HCT116 (cell line): ENCODE measurements around the gene PCBP3. TPM values are rescaled to one million over a fixed set of nuclear protein-coding genes. Genes with fewer than 3 reads are reported as not detected.

Experiments
- ATAC-seq: fragments of 200-7000 bp; cut with Tn5 transposase; 2 replicates; pipeline ENCODE4 v1.9.1; 2020; ENCODE audit warnings: mild to moderate bottlenecking, moderate library complexity
- BruUV-seq: library from RNA; stranded (reverse); fragments of 400-500 nt; replicated peaks from 2 replicates; lab custom pipeline; 2021; lab: Mats Ljungman, UMichigan
- CTCF ChIA-PET: fragments of 300-600 bp; sonication (Branson Sonifier 250); formaldehyde crosslinking; loops from one replicate; lab custom pipeline; 2021; ENCODE audit warnings: antibody characterized with exemption; lab: Charles Lee
- POLR2A ChIA-PET: fragments of 300-600, 350-600 bp; sonication (Branson Sonifier 250); formaldehyde crosslinking; loops from one replicate; lab custom pipeline; 2021; ENCODE audit warnings: antibody characterized with exemption; lab: Charles Lee
- RAD21 ChIA-PET, 2 experiments: fragments of 300-600 bp; sonication (Branson Sonifier 250); formaldehyde crosslinking; loops; one replicate each; lab custom pipeline; 2023; ENCODE audit warnings: low total read pairs in 2 of 2; ENCODE audit not compliant: uncharacterized antibody in 2 of 2, unreplicated experiment in 2 of 2, low non-redundant PET in 1 of 2; lab: Charles Lee
- DNase-seq: peaks from one replicate; pipeline ENCODE4 v3.0.0-alpha.2; 2010; ENCODE audit warnings: low read depth, low spot score
- H2AFZ ChIP-seq: fragments of 200-600 bp; shearing (Covaris generic), sonication (generic); 2 replicates; pipeline ENCODE4 v1.6.1; 2017; ENCODE audit warnings: low read depth, mixed run types, mixed read lengths, antibody characterized with exemption, low read length; ENCODE audit not compliant: poor library complexity, severe bottlenecking
- H3K27ac ChIP-seq: 2 replicates; pipeline ENCODE4 v1.5.1; 2012; ENCODE audit warnings: low read depth, low read length
- H3K27me3 ChIP-seq: fragments of 200-600 bp; sonication (generic); 2 replicates; pipeline ENCODE4 v1.6.1; 2016; ENCODE audit warnings: mixed run types, low read length, mixed read lengths; ENCODE audit not compliant: insufficient read depth
- H3K36me3 ChIP-seq, 2 experiments: fragments of 200-500 bp in 1 of 2; fragments of 200-600 bp in 1 of 2; sonication (Bioruptor generic) in 1 of 2; sonication (generic) in 1 of 2; 2 replicates each; pipeline versions ENCODE4 v1.5.1 to v1.6.1; 2014 to 2016; ENCODE audit warnings: low read length in 2 of 2, inconsistent platforms in 1 of 2, mixed read lengths in 1 of 2, mixed run types in 1 of 2; ENCODE audit not compliant: insufficient read depth in 2 of 2, control insufficient read depth in 1 of 2
- H3K4me1 ChIP-seq, 2 experiments: fragments of 200-600 bp in 1 of 2; sonication (generic) in 1 of 2; 2 replicates each; pipeline versions ENCODE4 v1.5.1 to v1.6.1; 2012 to 2017; ENCODE audit warnings: low read length in 2 of 2, inconsistent platforms in 1 of 2, mild to moderate bottlenecking in 1 of 2, mixed read lengths in 1 of 2, mixed run types in 1 of 2, moderate library complexity in 1 of 2; ENCODE audit not compliant: insufficient read depth in 2 of 2, control insufficient read depth in 1 of 2
- H3K4me2 ChIP-seq: fragments of 200-600 bp; sonication (generic); 2 replicates; pipeline ENCODE4 v1.6.1; 2017; ENCODE audit warnings: mixed run types, low read length, mixed read lengths
- H3K4me3 ChIP-seq, 2 experiments: fragments of 200-600 bp in 1 of 2; sonication (generic) in 1 of 2; replicated peaks in 1 of 2; 2 replicates each; pipeline ENCODE4 v1.5.1; 2011 to 2016; ENCODE audit warnings: low read length in 2 of 2, control low read depth in 1 of 2, low read depth in 1 of 2, mild to moderate bottlenecking in 1 of 2, mixed read lengths in 1 of 2, mixed run types in 1 of 2
- H3K79me2 ChIP-seq: fragments of 200-600 bp; sonication (generic); 2 replicates; pipeline ENCODE4 v1.6.1; 2017; ENCODE audit warnings: mild to moderate bottlenecking, mixed run types, low read length, moderate library complexity, mixed read lengths; ENCODE audit not compliant: insufficient read depth
- H3K9ac ChIP-seq: fragments of 200-600 bp; sonication (generic); 2 replicates; pipeline ENCODE4 v1.6.1; 2016; ENCODE audit warnings: low read length, mixed read lengths
- H3K9me2 ChIP-seq: fragments of 200-600 bp; sonication (generic), shearing (Covaris generic); 2 replicates; pipeline ENCODE4 v1.6.1; 2017; ENCODE audit warnings: mixed run types, mild to moderate bottlenecking, moderate library complexity; ENCODE audit not compliant: insufficient read depth
- H3K9me3 ChIP-seq, 2 experiments: fragments of 200-500 bp in 1 of 2; fragments of 200-600 bp in 1 of 2; sonication (Bioruptor generic) in 1 of 2; sonication (generic) in 1 of 2; 2 replicates each; pipeline ENCODE4 v1.6.1; 2014 to 2017; ENCODE audit warnings: low read length in 2 of 2, mixed read lengths in 2 of 2, inconsistent platforms in 1 of 2, low read depth in 1 of 2, mild to moderate bottlenecking in 1 of 2, mixed run types in 1 of 2, moderate library complexity in 1 of 2; ENCODE audit not compliant: control insufficient read depth in 1 of 2, insufficient read depth in 1 of 2
- H4K20me1 ChIP-seq: fragments of 200-600 bp; sonication (generic), shearing (Covaris generic); 2 replicates; pipeline ENCODE4 v1.6.1; 2017; ENCODE audit warnings: mixed run types, mild to moderate bottlenecking, moderate library complexity; ENCODE audit not compliant: insufficient read depth
- ATF3 ChIP-seq: IDR thresholded peaks from 2 replicates; pipeline ENCODE4 v1.6.1; 2012
- EZH2phosphoT487 ChIP-seq: fragments of 200-600 bp; IDR thresholded peaks from 2 replicates; pipeline ENCODE4 v1.6.1; 2018; ENCODE audit warnings: antibody characterized with exemption, borderline replicate concordance
- FOSL1 ChIP-seq: IDR thresholded peaks from 2 replicates; pipeline ENCODE4 v1.6.1; 2012; ENCODE audit warnings: low read depth
- POLR2A ChIP-seq: IDR thresholded peaks from 2 replicates; pipeline ENCODE4 v1.7.0; 2011; ENCODE audit warnings: borderline replicate concordance; ENCODE audit not compliant: insufficient read depth, insufficient read length; ENCODE audit errors: extremely low read depth
- REST ChIP-seq: IDR thresholded peaks from 2 replicates; pipeline ENCODE4 v1.6.1; 2012; ENCODE audit warnings: low read depth
- SP1 ChIP-seq: IDR thresholded peaks from 2 replicates; pipeline ENCODE4 v1.6.1; 2012; ENCODE audit warnings: low read depth
- TCF7L2 ChIP-seq: IDR thresholded peaks from 2 replicates; pipeline ENCODE4 v1.7.0; 2011; ENCODE audit warnings: borderline replicate concordance, inconsistent platforms; ENCODE audit not compliant: insufficient read depth, insufficient read length; ENCODE audit errors: extremely low read depth
- ZBTB33 ChIP-seq: IDR thresholded peaks from 2 replicates; pipeline ENCODE4 v1.6.1; 2011; ENCODE audit warnings: mild to moderate bottlenecking, low read length, moderate library complexity; ENCODE audit not compliant: insufficient replicate concordance; ENCODE audit errors: extremely low read depth
- ZNF274 ChIP-seq: fragments of 200-500 bp; sonication (Bioruptor generic); IDR thresholded peaks from 2 replicates; pipeline ENCODE4 v1.6.1; 2014; ENCODE audit warnings: mild to moderate bottlenecking, low read depth, low read length, inconsistent platforms
- intact Hi-C: fragments of 100-400 bp; cut with micrococcal nuclease; formaldehyde crosslinking; loops from 2 replicates; pipeline ENCODE4 v1.10.0; 2022
- total RNA-seq: library from RNA; stranded (reverse); gene quantifications from one replicate; pipeline ENCODE4 v1.2.1, GENCODE V29; 2021; ENCODE audit not compliant: unreplicated experiment

The PCBP3 gene
- total RNA-seq, 1 experiment from 2014 or later, result 3.1 TPM

GRCh38 chr21:45959182-45959581 is 315.7 kb downstream of the PCBP3 start:
- TF ChIP-seq SP1 (no peak), ZBTB33 (no peak), ATF3 (no peak)
- H3K27ac ChIP-seq, result no peak overlapping the region
- intact Hi-C loops, result no loop called here
- CTCF ChIA-PET, result no interaction called here
- no peak for ATAC-seq
- H3K4me2 ChIP-seq, result no peak overlapping the region
- no peaks in the 10 kb centered on the region for H3K79me2 ChIP-seq
- POLR2A ChIA-PET, result no interaction called here
- RAD21 ChIA-PET, result no interaction called here
- no peak for DNase-seq
- H3K27me3 ChIP-seq, result no peaks in the 10 kb centered on the region
- no peak overlapping the region for H3K4me3 ChIP-seq
- H3K9ac ChIP-seq, result no peak overlapping the region
- no peaks in the 10 kb centered on the region for H3K9me3 ChIP-seq
- H3K36me3 ChIP-seq, result no peaks in the 10 kb centered on the region
- H2AFZ ChIP-seq, result no peak overlapping the region
- H3K9me2 ChIP-seq, result no peaks in the 10 kb centered on the region
- no peaks in the 10 kb centered on the region for H3K4me1 ChIP-seq
- H4K20me1 ChIP-seq, result no peaks in the 10 kb centered on the region
- no TSS peak for BruUV-seq

GRCh38 chr21:45959779-45960390 is 316.4 kb downstream of the PCBP3 start:
- no TSS peak for BruUV-seq

More at GRCh38 chr21:45959779-45960390, 316.4 kb downstream of the PCBP3 start:
- POLR2A ChIA-PET, result no interaction called here
- Histone ChIP-seq H2AFZ (no peak overlapping the region), H3K9me2 (no peaks in the 10 kb centered on the region), H3K27ac (no peak overlapping the region), H3K4me2 (no peak overlapping the region), H3K9me3 (no peaks in the 10 kb centered on the region), H3K4me1 (no peaks in the 10 kb centered on the region), H3K79me2 (no peaks in the 10 kb centered on the region), H3K36me3 (no peaks in the 10 kb centered on the region), H3K27me3 (no peaks in the 10 kb centered on the region), H4K20me1 (no peaks in the 10 kb centered on the region), H3K9ac (no peak overlapping the region), H3K4me3 (no peak overlapping the region)
- TF ChIP-seq TCF7L2 (no peak), EZH2phosphoT487 (no peak), POLR2A (no peak), FOSL1 (no peak), ZBTB33 (no peak), ATF3 (no peak), ZNF274 (no peak), REST (no peak)
- DNase-seq (no peak), ATAC-seq (no peak)
- RAD21 ChIA-PET, result no interaction called here
- intact Hi-C loops, result no loop called here
- CTCF ChIA-PET, result no interaction called here
